ENCODE data around the gene MLYCD. TPM values are rescaled to one million over a fixed set of nuclear protein-coding genes. Genes with fewer than 3 reads are reported as not detected.

The MLYCD gene
- total RNA-seq, 1 experiment from 2014 or later = 2.2 TPM

DNA sequence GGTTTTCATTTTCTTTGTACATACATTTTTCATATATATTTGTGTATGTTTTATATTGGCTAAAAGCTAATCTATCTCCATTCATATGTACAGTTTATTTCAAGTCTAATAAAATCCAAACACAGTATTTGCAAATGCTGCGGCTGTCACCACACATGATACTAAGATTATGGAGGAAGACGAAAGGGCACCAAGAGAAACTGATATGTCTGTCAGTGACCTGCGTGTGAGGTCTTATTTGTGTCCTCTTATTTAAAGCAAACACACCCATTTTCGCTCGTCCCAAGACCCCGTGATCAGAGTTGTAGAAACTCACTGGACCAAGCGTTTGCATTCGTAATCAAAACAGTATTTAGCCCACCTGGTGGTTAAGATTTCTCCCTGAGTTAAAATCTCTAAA lies 8.2 kb downstream of the MLYCD start:
- DNase-seq (ENCODE audit: low read depth in 1 of 2, low spot score in 2 of 2) = no peak
- H3K27ac ChIP-seq = no peak overlapping the region
- peaks cover 11% of the 10 kb centered on the region for H3K36me3 ChIP-seq
- H3K9me3 ChIP-seq (replicated peaks) = no peaks in the 10 kb centered on the region
- H3K4me3 ChIP-seq = no peak overlapping the region
- no peaks in the 10 kb centered on the region for H3K4me1 ChIP-seq (replicated peaks)
- H3K27me3 ChIP-seq (replicated peaks) = no peaks in the 10 kb centered on the region

- DNase-seq (ENCODE audit: low read depth in 1 of 2, low spot score in 2 of 2) = no peak
- H3K4me1 ChIP-seq (replicated peaks) = no peaks in the 10 kb centered on the region
- H3K27me3 ChIP-seq (replicated peaks) = no peaks in the 10 kb centered on the region
- H3K9me3 ChIP-seq (replicated peaks) = no peaks in the 10 kb centered on the region
- H3K27ac ChIP-seq = no peak overlapping the region
- peaks cover 17% of the 10 kb centered on the region for H3K36me3 ChIP-seq
- no peak overlapping the region for H3K4me3 ChIP-seq
Measured at GRCh38 chr16:83907631-83908250, 8.8 kb downstream of the MLYCD start.

GRCh38 chr16:83908798-83909197 lies 9.9 kb downstream of the MLYCD start:
- no peaks in the 10 kb centered on the region for H3K27me3 ChIP-seq (replicated peaks)
- no peaks in the 10 kb centered on the region for H3K4me1 ChIP-seq (replicated peaks)
- H3K36me3 ChIP-seq = peaks cover 18% of the 10 kb centered on the region
- DNase-seq (ENCODE audit: low read depth in 1 of 2, low spot score in 2 of 2) = no peak
- no peak overlapping the region for H3K27ac ChIP-seq
- H3K4me3 ChIP-seq = no peak overlapping the region
- H3K9me3 ChIP-seq (replicated peaks) = no peaks in the 10 kb centered on the region

DNA sequence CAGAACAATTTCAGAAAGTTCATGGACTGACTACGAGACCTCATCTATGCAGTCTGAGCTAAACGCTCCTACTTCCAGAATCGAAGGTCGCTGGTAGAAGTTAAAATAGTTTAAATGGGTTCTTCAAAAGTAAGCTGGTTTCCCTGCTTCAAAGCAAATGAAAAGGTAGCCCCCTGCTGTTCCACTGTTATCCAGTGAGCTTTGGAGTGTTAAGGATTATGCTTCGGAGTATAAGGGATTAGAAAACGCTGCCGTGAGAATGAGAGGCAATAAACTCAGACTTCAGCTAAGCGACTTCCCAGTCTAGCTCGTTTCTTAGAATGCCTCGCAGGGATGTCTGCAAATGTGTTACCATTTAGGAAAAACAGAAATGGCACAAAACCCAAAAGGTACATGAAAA lies 12.4 kb downstream of the MLYCD start:
- Histone ChIP-seq H3K27ac (no peak overlapping the region), H3K36me3 (peaks cover 18% of the 10 kb centered on the region), H3K9me3 (replicated peaks) (no peaks in the 10 kb centered on the region), H3K4me3 (no peak overlapping the region), H3K4me1 (replicated peaks) (no peaks in the 10 kb centered on the region), H3K27me3 (replicated peaks) (no peaks in the 10 kb centered on the region)
- no peak for DNase-seq (ENCODE audit: low read depth in 1 of 2, low spot score in 2 of 2)

DNA sequence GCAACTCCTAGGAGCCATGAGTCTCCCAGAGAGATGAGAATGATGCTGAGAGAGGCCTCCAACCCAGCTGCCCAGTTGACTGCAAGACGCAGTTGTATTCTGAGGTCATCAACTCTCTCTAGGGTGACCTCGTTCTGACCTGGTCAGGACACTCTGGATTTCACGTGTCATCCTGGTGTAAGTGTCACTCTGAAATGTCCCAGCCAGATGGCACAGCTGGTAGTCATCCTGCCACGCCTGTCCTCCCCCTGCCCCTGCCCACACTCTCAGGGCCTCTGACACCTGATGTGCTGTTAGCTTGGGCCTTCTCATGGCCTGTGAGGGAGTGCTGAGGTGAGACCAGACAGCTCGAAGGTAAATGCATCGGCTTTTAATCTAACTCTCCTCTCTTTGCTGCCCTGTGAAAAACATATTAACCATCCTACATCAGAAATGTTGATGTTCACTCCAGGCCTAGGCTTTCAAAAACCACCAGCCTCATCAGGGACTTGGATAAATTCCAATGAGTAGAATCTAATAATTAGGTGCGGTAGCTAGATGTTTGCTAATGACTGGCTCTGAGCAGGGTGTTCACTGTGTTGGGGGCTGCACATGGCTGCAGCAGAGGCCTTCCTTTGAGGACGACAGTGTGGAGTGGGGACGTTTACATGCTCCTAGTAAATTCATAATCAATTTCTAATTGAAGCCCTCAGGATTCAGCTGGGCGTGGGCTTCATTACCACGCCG lies 13.8 kb downstream of the MLYCD start:
- no peak for DNase-seq (ENCODE audit: low read depth in 1 of 2, low spot score in 2 of 2)
- H3K9me3 ChIP-seq (replicated peaks) = no peaks in the 10 kb centered on the region
- no peak overlapping the region for H3K4me3 ChIP-seq
- H3K27me3 ChIP-seq (replicated peaks) = no peaks in the 10 kb centered on the region
- no peak overlapping the region for H3K27ac ChIP-seq
- H3K4me1 ChIP-seq (replicated peaks) = no peaks in the 10 kb centered on the region
- H3K36me3 ChIP-seq = peaks cover 16% of the 10 kb centered on the region

DNA sequence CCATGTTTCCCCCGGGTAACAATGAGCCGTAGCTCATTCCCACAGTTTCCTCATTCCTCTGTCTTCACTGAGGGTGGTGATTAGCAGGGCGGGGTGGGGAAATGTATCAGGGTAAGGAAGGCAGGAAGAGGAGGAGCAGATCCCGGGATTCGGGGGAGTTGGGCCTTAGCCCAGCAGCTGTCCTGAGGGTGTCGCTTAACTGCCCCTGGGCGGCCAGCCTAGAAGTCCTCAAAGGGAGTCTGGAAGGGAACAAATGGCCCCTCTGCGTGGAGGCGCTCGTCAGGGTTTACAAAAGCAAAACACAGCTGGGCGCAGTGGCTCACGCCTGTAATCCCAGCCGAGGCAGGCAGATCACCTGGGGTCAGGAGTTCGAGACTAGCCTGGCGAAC lies 14.3 kb downstream of the MLYCD start:
- no peaks in the 10 kb centered on the region for H3K27me3 ChIP-seq (replicated peaks)
- no peak overlapping the region for H3K27ac ChIP-seq
- peaks cover 16% of the 10 kb centered on the region for H3K36me3 ChIP-seq
- no peak for DNase-seq (ENCODE audit: low read depth in 1 of 2, low spot score in 2 of 2)
- H3K9me3 ChIP-seq (replicated peaks) = no peaks in the 10 kb centered on the region
- no peaks in the 10 kb centered on the region for H3K4me1 ChIP-seq (replicated peaks)
- H3K4me3 ChIP-seq = no peak overlapping the region

- Histone ChIP-seq H3K4me3 (no peak overlapping the region), H3K36me3 (peaks cover 13% of the 10 kb centered on the region), H3K27me3 (replicated peaks) (no peaks in the 10 kb centered on the region), H3K4me1 (replicated peaks) (no peaks in the 10 kb centered on the region), H3K27ac (no peak overlapping the region), H3K9me3 (replicated peaks) (no peaks in the 10 kb centered on the region)
- DNase-seq (ENCODE audit: low read depth in 1 of 2, low spot score in 2 of 2) = no peak
Measured at GRCh38 chr16:83914091-83914710, 15.3 kb downstream of the MLYCD start.

GRCh38 chr16:83915081-83915480 lies 16.2 kb downstream of the MLYCD start:
- no peaks in the 10 kb centered on the region for H3K27me3 ChIP-seq (replicated peaks)
- DNase-seq (ENCODE audit: low read depth in 1 of 2, low spot score in 2 of 2) = no peak
- H3K4me3 ChIP-seq = no peak overlapping the region
- no peaks in the 10 kb centered on the region for H3K9me3 ChIP-seq (replicated peaks)
- H3K36me3 ChIP-seq = peaks cover 13% of the 10 kb centered on the region
- no peak overlapping the region for H3K27ac ChIP-seq
- no peaks in the 10 kb centered on the region for H3K4me1 ChIP-seq (replicated peaks)

DNA sequence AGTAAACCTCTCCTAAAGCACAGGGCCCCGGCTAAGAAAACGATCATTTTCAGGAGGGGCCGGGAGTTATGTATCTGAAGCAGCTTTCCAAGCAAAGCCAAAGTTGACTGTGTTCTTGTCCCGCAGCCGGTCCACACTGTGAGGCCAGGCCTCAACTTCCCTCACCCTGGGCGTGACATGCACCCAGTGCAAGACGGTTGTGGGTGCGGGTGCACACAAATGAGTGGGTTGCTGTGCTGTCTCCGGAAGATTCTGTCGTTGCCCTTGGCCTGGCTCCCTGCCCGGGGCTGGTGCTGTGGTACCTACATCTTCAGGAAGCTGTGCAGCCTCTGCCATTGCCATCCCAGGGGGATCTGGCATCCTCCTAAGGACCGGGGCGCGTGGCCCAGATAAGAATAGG lies 16.6 kb downstream of the MLYCD start:
- peaks cover 13% of the 10 kb centered on the region for H3K36me3 ChIP-seq
- H3K4me3 ChIP-seq = no peak overlapping the region
- H3K27ac ChIP-seq = no peak overlapping the region
- H3K27me3 ChIP-seq (replicated peaks) = no peaks in the 10 kb centered on the region
- no peaks in the 10 kb centered on the region for H3K4me1 ChIP-seq (replicated peaks)
- DNase-seq (ENCODE audit: low read depth in 1 of 2, low spot score in 2 of 2) = no peak
- H3K9me3 ChIP-seq (replicated peaks) = no peaks in the 10 kb centered on the region

DNA sequence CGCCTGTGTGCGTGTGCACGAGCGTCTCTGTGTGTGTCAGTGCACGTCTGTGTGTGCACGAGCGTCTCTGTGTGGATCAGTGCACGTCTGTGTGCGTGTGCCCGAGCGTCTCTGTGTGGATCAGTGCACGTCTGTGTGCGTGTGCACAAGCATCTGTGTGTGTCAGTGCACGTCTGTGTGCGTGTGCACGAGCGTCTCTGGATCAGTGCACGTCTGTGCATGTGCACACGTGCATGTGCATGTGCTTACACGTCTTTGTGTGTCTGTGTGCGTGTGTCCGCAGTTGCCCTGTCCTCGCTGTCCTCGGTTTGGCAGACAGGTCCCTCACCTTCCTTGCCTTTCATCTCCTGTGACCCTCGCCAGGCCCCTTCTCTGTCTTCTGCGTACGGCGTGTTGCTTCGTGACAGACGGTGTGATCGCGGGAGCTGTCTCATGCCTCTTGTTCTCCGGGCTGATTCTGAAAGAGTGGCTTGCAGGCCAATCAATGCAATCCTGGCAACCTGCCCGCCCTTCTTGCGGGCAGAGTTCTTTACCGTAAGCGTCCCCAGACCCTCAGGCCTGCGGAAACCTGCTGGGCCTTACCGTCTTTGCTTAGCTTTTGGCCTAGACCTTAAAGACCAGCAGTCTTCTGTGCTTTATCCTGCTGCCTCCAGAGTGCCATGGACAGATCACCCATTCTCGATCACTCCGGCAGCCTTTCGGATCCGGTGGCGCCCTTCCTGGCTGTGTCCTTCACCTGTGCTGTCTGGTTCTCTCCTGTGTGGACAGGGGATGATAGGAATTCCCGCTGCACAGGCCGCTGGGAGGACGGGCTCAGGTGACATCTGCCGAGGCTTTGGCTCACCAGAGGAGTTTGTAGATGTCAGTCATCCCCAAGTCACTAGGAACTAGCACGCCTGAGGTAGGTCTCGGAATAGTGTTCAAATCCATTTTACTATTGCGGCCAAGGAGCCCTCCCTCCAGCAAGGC lies 18.5 kb downstream of the MLYCD start:
- Histone ChIP-seq H3K9me3 (replicated peaks) (no peaks in the 10 kb centered on the region), H3K4me1 (replicated peaks) (no peaks in the 10 kb centered on the region), H3K27me3 (replicated peaks) (no peaks in the 10 kb centered on the region), H3K27ac (no peak overlapping the region), H3K4me3 (no peak overlapping the region), H3K36me3 (peaks cover 9% of the 10 kb centered on the region)
- no peak for DNase-seq (ENCODE audit: low read depth in 1 of 2, low spot score in 2 of 2)

- Histone ChIP-seq H3K9me3 (replicated peaks) (no peaks in the 10 kb centered on the region), H3K4me3 (no peak overlapping the region), H3K4me1 (replicated peaks) (no peaks in the 10 kb centered on the region), H3K27me3 (replicated peaks) (no peaks in the 10 kb centered on the region), H3K36me3 (peaks cover 6% of the 10 kb centered on the region), H3K27ac (no peak overlapping the region)
- DNase-seq (ENCODE audit: low read depth in 1 of 2, low spot score in 2 of 2) = no peak
Measured at GRCh38 chr16:83920894-83921491, 22.1 kb downstream of the MLYCD start.

GRCh38 chr16:83923581-83924365 lies 24.9 kb downstream of the MLYCD start:
- Histone ChIP-seq H3K4me3 (no peak overlapping the region), H3K27ac (no peak overlapping the region), H3K4me1 (replicated peaks) (peaks cover 8% of the 10 kb centered on the region), H3K27me3 (replicated peaks) (no peaks in the 10 kb centered on the region), H3K9me3 (replicated peaks) (no peaks in the 10 kb centered on the region), H3K36me3 (no peaks in the 10 kb centered on the region; the same call in 1 of the 2 replicates)
- no peak for DNase-seq (ENCODE audit: low read depth in 1 of 2, low spot score in 2 of 2)

DNA sequence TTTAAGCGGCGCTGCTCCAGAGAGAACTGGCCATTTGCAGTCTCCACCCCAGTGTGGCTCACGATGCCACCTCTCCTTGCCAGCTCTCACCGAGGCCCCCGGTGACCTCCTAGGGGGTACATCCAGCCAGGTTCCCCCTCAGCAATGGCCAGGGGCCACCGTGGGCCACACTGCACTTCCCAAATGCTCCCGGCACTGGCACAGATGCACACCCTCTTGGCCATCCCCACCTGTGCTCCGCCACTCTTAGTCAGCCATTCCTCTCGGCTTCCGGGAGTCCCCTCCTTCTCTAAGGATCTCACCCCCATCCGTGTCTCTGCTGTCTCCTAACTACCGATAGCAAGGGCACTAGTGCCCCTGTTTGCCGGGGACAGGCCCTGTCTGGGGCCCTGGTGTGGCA lies 25.8 kb downstream of the MLYCD start:
- Histone ChIP-seq H3K27ac (no peak overlapping the region), H3K9me3 (replicated peaks) (no peaks in the 10 kb centered on the region), H3K36me3 (no peaks in the 10 kb centered on the region), H3K4me3 (no peak overlapping the region), H3K4me1 (replicated peaks) (peaks cover 8% of the 10 kb centered on the region), H3K27me3 (replicated peaks) (no peaks in the 10 kb centered on the region)
- DNase-seq (ENCODE audit: low read depth in 1 of 2, low spot score in 2 of 2) = no peak

All from SJSA1 (cell line).